NCI-H1694 (cell line): ENCODE results near the gene RAVER2.

ENCODE experiments used
- DNase-seq: peaks from one replicate; lab custom pipeline; 2025; lab: John Stamatoyannopoulos, UW

RAVER2 gene

DNA sequence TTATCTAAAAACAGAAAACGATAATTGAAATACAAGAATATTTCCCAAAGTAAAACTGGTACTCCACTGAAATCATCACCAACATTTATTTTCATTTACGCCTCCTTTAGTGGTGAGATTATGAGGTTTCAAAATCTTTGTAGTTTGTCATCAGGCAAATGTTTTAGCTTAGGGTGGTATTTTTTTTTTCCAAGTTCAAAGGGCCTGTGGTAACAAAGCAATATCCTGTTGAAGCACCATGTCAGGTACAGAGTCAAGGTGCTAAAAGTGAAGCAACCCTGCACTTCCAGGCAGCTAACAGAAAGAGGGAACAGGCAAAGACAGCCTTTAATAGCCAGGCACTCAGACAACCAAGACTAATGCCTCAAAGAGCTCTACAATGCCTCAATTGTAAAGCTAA, 132.3 kb downstream of the RAVER2 start:
- no peak for DNase-seq

DNA sequence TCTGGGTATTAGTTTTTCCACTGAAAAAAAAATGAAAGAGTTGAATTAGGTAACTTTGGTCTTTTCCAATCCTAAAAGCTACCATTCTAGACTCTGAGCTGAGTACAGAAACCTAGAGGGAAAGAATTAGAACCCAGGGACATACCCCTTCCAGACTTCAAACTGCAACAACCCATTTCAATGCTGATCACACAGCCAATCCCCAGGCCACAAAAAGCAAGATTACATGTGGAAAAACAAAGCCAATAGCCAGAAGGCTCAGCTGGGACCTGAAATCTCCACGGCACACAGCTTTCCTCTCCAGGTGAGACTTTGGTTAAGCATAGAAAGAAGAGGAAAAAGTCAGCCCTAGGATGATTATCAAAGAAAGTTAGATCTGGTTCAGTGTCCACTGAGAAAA, 132.7 kb downstream of the RAVER2 start:
- DNase-seq: no peak

DNA sequence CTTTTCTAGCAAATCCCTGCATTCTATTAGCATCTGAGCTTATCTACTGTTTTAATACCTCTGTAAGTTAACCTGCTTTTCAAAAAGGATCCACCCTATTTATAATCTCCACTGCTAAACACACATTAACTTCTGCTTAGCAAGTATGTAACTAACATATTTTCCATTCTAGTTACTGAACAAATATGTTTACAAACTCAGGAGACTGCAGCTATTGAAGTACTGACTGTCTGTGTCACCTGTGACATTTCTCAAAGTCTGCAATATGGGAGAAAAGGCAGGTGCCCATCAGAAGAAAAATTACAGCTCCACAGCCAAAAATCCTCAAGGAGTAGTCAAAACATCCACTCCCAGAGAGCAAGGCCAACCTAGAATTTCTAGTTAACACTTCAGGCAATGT, 133.2 kb downstream of the RAVER2 start:
- no peak for DNase-seq

DNA sequence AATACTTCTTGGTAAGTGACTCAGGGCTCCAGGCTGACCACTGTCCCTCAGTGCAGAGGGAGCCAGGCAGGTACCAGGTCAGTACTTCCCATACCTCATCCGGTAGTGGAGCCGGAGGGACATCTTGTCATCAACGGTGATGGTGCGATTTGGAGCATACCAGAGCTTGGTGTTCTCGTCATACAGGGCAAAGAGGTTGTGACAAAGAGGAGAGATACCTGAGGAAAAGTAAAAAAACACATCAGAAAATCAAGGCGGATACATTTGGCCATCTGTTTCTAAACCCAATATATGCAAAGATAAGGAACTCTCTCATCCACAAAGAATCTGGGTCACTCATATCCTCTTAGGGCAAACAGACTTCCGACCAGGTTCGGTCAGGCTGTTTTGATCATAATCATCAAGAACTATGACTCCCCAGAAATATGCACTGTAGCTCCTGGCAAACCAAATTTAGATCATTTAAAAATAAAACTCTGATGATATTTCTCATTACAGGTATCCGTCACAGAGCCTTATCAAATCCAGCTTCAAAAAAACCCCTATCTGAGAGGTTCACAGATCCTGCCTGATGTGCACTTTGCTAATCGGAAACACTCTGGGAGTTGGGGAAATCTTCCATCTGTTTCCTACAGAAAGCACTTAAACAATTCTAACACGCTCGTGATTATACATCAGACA, 134.2 kb downstream of the RAVER2 start:
- no peak for DNase-seq

DNA sequence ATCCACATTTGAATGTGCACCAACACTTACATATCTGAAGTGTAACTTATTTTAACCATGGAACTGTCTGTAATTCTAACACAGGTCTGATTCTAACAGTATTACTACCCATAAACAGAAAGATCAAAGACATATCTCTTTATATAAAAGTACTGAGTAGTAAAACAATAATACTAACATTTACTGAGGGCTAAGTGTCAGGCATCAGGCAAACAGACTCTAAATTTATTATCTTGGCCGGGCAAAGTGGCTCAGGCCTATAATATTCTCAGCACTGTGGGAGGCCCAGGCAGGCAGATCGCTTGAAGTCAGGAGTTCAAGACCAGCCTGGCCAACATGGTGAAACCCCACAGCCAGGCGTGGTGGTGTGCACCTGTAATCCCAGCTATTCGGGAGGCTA, 135.6 kb downstream of the RAVER2 start:
- DNase-seq: no peak

DNA sequence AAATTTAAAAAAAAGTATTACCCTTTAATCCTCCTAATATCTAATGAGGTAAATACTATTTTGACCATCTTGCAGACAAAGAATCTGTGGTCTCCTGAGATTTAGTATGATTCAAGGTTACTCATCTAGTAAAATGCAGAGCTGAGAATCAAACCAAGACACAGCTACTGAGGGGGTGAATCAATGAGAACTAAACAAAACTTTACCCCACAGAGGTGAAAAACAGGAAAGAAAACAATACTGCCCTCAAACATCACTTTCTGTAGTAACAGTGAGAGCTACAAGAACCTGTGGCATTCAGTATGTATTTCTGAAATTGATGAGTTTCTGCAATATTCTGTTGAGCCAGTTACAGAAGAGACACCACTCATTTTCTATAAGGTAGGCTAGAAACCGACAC, 136.4 kb downstream of the RAVER2 start:
- DNase-seq: no peak
